Esophagus squamous epithelium (tissue), 4 donors: Measurements from ENCODE around the gene PKIG.
"Not testable (repeated sequence)": the region's sequence is repeated elsewhere in the genome, so short reads cannot be mapped to it uniquely, and the experiment has no call there.

ENCODE experiments used
- POLR2A ChIP-seq, 4 donors: fragments of 450-650 bp; IDR thresholded peaks; one replicate each; pipeline ENCODE4 v1.6.1; 2017; ENCODE audit warnings: antibody characterized with exemption in 4 of 4, mild to moderate bottlenecking in 4 of 4, moderate library complexity in 3 of 4
- TF ChIP-seq, protein P1 (sequence below), 6 experiments: fragments of 450-650 bp in 4 of 6; fragments of 200-600 bp in 2 of 6; sonication (generic) in 2 of 6; IDR thresholded peaks; one replicate each; pipeline ENCODE4 v1.5.1; 2016 to 2019; ENCODE audit warnings: antibody characterized with exemption in 6 of 6, mild to moderate bottlenecking in 4 of 6, moderate library complexity in 4 of 6

- TF ChIP-seq, protein P1, sequence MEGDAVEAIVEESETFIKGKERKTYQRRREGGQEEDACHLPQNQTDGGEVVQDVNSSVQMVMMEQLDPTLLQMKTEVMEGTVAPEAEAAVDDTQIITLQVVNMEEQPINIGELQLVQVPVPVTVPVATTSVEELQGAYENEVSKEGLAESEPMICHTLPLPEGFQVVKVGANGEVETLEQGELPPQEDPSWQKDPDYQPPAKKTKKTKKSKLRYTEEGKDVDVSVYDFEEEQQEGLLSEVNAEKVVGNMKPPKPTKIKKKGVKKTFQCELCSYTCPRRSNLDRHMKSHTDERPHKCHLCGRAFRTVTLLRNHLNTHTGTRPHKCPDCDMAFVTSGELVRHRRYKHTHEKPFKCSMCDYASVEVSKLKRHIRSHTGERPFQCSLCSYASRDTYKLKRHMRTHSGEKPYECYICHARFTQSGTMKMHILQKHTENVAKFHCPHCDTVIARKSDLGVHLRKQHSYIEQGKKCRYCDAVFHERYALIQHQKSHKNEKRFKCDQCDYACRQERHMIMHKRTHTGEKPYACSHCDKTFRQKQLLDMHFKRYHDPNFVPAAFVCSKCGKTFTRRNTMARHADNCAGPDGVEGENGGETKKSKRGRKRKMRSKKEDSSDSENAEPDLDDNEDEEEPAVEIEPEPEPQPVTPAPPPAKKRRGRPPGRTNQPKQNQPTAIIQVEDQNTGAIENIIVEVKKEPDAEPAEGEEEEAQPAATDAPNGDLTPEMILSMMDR (IDR thresholded peaks at IDR 0.05): not testable (repeated sequence)
- TF ChIP-seq POLR2A (IDR thresholded peaks at IDR 0.05): not testable (repeated sequence)
Measured at GRCh38 chr20:44654210-44654609, 71.8 kb downstream of the PKIG start.
